Caco-2 (cell line): Measurements from ENCODE around the gene OSBPL2. TPM values are rescaled to one million over a fixed set of nuclear protein-coding genes. Genes with fewer than 3 reads are reported as not detected.

Experiments used
- BruUV-seq: library from RNA; stranded (reverse); fragments of 400-500 nt; replicated peaks from 2 replicates; lab custom pipeline; 2021; lab: Mats Ljungman, UMichigan
- CTCF ChIA-PET: fragments of 300-600 bp; sonication (Branson Sonifier 250); formaldehyde crosslinking; loops from one replicate; lab custom pipeline; 2022; ENCODE audit warnings: antibody characterized with exemption; lab: Charles Lee
- POLR2A ChIA-PET: fragments of 300-600 bp; sonication (Branson Sonifier 250); formaldehyde crosslinking; loops from one replicate; lab custom pipeline; 2022; ENCODE audit warnings: antibody characterized with exemption; lab: Charles Lee
- DNase-seq, 2 experiments: peaks; one replicate each; pipeline versions ENCODE4 v3.0.0 to v3.0.0-alpha.2; 2020 to 2022
- H3K27me3 ChIP-seq: replicated peaks from 2 replicates; pipeline ENCODE4 v1.6.0; 2011; ENCODE audit warnings: low read length; ENCODE audit not compliant: control insufficient read depth, insufficient read depth
- H3K36me3 ChIP-seq: 2 replicates; pipeline ENCODE4 v1.5.1; 2011; ENCODE audit warnings: low read length; ENCODE audit not compliant: control insufficient read depth, insufficient read depth
- H3K4me1 ChIP-seq: fragments of 250-450 bp; sonication (Bioruptor Pico); 2 replicates; pipeline ENCODE4 v1.5.1; 2020; ENCODE audit warnings: mild to moderate bottlenecking
- H3K4me3 ChIP-seq: 2 replicates; pipeline ENCODE4 v1.5.1; 2011; ENCODE audit warnings: low read depth, mild to moderate bottlenecking, control low read depth, low read length
- H3K9me3 ChIP-seq: fragments of 250-450 bp; sonication (Bioruptor Pico); 2 replicates; pipeline ENCODE4 v1.5.1; 2020; ENCODE audit warnings: mild to moderate bottlenecking, moderate library complexity
- H3K27ac Mint-ChIP-seq: one replicate; pipeline ENCODE4 v1.8.0; 2022; ENCODE audit warnings: mixed read lengths; ENCODE audit not compliant: unreplicated experiment
- H3K27me3 Mint-ChIP-seq: one replicate; pipeline ENCODE4 v1.8.0; 2022; ENCODE audit warnings: mixed read lengths; ENCODE audit not compliant: insufficient read depth, unreplicated experiment
- H3K36me3 Mint-ChIP-seq: one replicate; pipeline ENCODE4 v1.8.0; 2022; ENCODE audit warnings: mild to moderate bottlenecking, mixed read lengths; ENCODE audit not compliant: insufficient read depth, unreplicated experiment
- H3K4me1 Mint-ChIP-seq: one replicate; pipeline ENCODE4 v1.8.0; 2022; ENCODE audit warnings: low read depth, mixed read lengths; ENCODE audit not compliant: unreplicated experiment
- H3K4me3 Mint-ChIP-seq: one replicate; pipeline ENCODE4 v1.8.0; 2022; ENCODE audit warnings: mild to moderate bottlenecking, moderate library complexity, mixed read lengths; ENCODE audit not compliant: unreplicated experiment
- H3K9me3 Mint-ChIP-seq: one replicate; pipeline ENCODE4 v1.8.0; 2022; ENCODE audit warnings: mixed read lengths; ENCODE audit not compliant: unreplicated experiment
- intact Hi-C: fragments of 100-400 bp; cut with micrococcal nuclease; formaldehyde crosslinking; loops from one replicate; pipeline ENCODE4 v1.10.0; 2022; ENCODE audit not compliant: unreplicated experiment
- total RNA-seq: library from RNA; stranded (reverse); gene quantifications from 2 replicates; pipeline ENCODE4 v1.2.3, GENCODE V29; 2022
- TF ChIP-seq, protein P1 (sequence below), 2 experiments: fragments of 200-600 bp in 1 of 2; IDR thresholded peaks; 1 replicate in 1 of 2; 2 replicates in 1 of 2; pipeline versions ENCODE4 v1.5.1 to v1.8.0; 2011 to 2022; ENCODE audit warnings: antibody characterized with exemption in 1 of 2, control low read depth in 1 of 2, inconsistent platforms in 1 of 2, low read depth in 1 of 2, low read length in 1 of 2, mild to moderate bottlenecking in 1 of 2, moderate library complexity in 1 of 2; ENCODE audit not compliant: insufficient read depth in 1 of 2, severe bottlenecking in 1 of 2, unreplicated experiment in 1 of 2

Gene OSBPL2
- total RNA-seq, 1 experiment from 2014 or later: 132 TPM

DNA sequence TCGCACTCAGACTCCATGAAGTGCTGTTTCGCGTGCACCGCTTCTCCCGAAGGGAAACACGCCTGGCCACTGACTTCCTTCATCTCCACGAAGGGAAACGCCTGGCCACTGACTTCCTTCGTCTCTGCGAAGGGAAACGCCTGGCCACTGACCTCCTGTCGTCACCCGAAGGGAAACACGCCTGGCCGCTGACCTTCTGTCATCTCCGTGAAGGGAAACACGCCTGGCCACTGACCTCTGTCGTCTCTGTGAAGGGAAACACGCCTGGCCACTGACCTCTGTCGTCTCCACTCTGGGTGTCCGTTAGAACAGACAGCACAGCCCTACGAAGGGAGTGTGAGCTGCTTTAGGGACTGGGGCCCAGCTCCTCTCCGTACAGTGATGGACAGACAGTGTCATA, 47.4 kb downstream of the OSBPL2 start:
- no peak overlapping the region for H3K4me3 ChIP-seq
- no peak overlapping the region for H3K4me3 Mint-ChIP-seq
- no TSS peak for BruUV-seq
- no peak overlapping the region for H3K27ac Mint-ChIP-seq
- no peaks in the 10 kb centered on the region for H3K9me3 Mint-ChIP-seq
- H3K27me3 ChIP-seq: no peaks in the 10 kb centered on the region
- DNase-seq: no peak
- peaks cover 17% of the 10 kb centered on the region for H3K36me3 ChIP-seq
- no peaks in the 10 kb centered on the region for H3K4me1 Mint-ChIP-seq
- TF ChIP-seq, protein P1, sequence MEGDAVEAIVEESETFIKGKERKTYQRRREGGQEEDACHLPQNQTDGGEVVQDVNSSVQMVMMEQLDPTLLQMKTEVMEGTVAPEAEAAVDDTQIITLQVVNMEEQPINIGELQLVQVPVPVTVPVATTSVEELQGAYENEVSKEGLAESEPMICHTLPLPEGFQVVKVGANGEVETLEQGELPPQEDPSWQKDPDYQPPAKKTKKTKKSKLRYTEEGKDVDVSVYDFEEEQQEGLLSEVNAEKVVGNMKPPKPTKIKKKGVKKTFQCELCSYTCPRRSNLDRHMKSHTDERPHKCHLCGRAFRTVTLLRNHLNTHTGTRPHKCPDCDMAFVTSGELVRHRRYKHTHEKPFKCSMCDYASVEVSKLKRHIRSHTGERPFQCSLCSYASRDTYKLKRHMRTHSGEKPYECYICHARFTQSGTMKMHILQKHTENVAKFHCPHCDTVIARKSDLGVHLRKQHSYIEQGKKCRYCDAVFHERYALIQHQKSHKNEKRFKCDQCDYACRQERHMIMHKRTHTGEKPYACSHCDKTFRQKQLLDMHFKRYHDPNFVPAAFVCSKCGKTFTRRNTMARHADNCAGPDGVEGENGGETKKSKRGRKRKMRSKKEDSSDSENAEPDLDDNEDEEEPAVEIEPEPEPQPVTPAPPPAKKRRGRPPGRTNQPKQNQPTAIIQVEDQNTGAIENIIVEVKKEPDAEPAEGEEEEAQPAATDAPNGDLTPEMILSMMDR (IDR thresholded peaks at IDR 0.05; ENCODE audit: insufficient read depth in 1 of 2, low read depth in 1 of 2, low read length in 1 of 2, severe bottlenecking in 1 of 2, unreplicated experiment in 1 of 2): no peak
- peaks cover 77% of the 10 kb centered on the region for H3K36me3 Mint-ChIP-seq
- H3K27me3 Mint-ChIP-seq: no peaks in the 10 kb centered on the region
- CTCF ChIA-PET: interaction anchor here (0.7 kb wide), 2 partner anchors 8 to 21 kb away, joined by 4 to 6 read pairs; no protein-coding TSS in a partner anchor
- intact Hi-C loops: no loop called here
- POLR2A ChIA-PET: no interaction called here
- no peaks in the 10 kb centered on the region for H3K9me3 ChIP-seq
- H3K4me1 ChIP-seq: no peaks in the 10 kb centered on the region

DNA sequence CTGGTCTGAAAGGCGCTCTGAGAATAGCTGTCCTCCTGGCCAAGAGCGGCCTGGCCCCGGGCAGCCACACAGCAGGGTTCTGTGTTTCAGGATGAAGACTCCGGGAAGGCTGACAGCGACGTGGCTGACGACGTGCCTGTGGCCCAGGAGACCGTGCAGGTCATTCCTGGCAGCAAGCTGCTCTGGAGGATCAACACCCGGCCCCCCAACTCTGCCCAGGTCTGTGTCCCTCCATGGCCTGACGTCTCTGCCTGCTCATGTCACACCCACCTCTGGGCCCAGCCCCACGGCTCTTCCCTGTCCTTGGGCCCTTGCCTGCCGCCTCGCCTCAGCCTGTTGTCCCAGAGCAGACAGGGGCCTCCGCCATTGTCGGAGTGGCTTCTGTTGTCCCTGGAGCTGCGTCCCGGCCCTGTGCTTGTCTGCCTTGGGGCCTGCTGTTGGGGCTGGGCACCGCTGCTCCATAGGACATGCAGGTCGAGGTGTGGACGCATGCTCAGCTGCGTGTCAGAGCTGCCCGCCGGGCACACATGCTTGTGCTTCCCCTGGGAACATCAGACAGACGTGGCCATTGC, 48.3 kb downstream of the OSBPL2 start:
- POLR2A ChIA-PET: no interaction called here
- no peak overlapping the region for H3K27ac Mint-ChIP-seq
- no TSS peak for BruUV-seq

DNA sequence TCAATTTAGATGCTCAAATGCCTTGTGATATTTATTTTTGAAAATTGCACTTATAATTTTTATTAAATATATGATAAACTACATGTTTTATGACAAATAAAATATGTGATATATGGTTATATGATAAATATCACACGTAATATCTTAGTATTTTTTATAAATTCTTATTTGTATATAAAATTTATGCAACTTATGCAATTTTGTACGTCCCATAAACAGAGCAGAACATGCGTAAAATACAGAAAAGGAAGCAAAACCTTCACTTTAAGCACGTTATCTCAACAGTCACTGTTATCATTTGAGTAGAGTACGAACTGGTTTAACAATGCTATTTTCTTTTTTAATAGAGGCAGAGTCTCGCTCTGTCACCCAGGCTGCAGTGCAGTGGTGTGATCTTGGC, 48.8 kb downstream of the OSBPL2 start:
- H3K4me3 Mint-ChIP-seq: no peak overlapping the region
- peaks cover 16% of the 10 kb centered on the region for H3K36me3 ChIP-seq
- no peaks in the 10 kb centered on the region for H3K4me1 ChIP-seq
- BruUV-seq: no TSS peak
- H3K4me1 Mint-ChIP-seq: no peaks in the 10 kb centered on the region
- H3K36me3 Mint-ChIP-seq: peaks cover 77% of the 10 kb centered on the region
- H3K9me3 Mint-ChIP-seq: no peaks in the 10 kb centered on the region
- H3K27me3 ChIP-seq: no peaks in the 10 kb centered on the region
- no peak overlapping the region for H3K4me3 ChIP-seq
- ChIA-PET CTCF (no interaction called here), POLR2A (no interaction called here)
- H3K9me3 ChIP-seq: no peaks in the 10 kb centered on the region
- intact Hi-C loops: no loop called here
- no peak for DNase-seq
- no peak overlapping the region for H3K27ac Mint-ChIP-seq
- TF ChIP-seq, protein P1 (IDR thresholded peaks at IDR 0.05; ENCODE audit: insufficient read depth in 1 of 2, low read depth in 1 of 2, low read length in 1 of 2, severe bottlenecking in 1 of 2, unreplicated experiment in 1 of 2): no peak
- no peaks in the 10 kb centered on the region for H3K27me3 Mint-ChIP-seq

More for the DNA sequence above, 48.3 kb downstream of the OSBPL2 start:
- H3K4me1 Mint-ChIP-seq: no peaks in the 10 kb centered on the region
- intact Hi-C loops: no loop called here
- peaks cover 77% of the 10 kb centered on the region for H3K36me3 Mint-ChIP-seq
- H3K4me1 ChIP-seq: no peaks in the 10 kb centered on the region
- H3K27me3 Mint-ChIP-seq: no peaks in the 10 kb centered on the region
- CTCF ChIA-PET: interaction anchor here (0.7 kb wide), 1 partner anchor 20 kb away, joined by 4 read pairs; no protein-coding TSS in a partner anchor
- peaks cover 17% of the 10 kb centered on the region for H3K36me3 ChIP-seq
- no peak for DNase-seq
- H3K4me3 ChIP-seq: no peak overlapping the region
- no peaks in the 10 kb centered on the region for H3K9me3 ChIP-seq
- TF ChIP-seq, protein P1 (IDR thresholded peaks at IDR 0.05; ENCODE audit: insufficient read depth in 1 of 2, low read depth in 1 of 2, low read length in 1 of 2, severe bottlenecking in 1 of 2, unreplicated experiment in 1 of 2): no peak
- no peaks in the 10 kb centered on the region for H3K9me3 Mint-ChIP-seq
- H3K4me3 Mint-ChIP-seq: no peak overlapping the region
- H3K27me3 ChIP-seq: no peaks in the 10 kb centered on the region
